H9 (cell line): ENCODE results near the gene ADGRG7. TPM values are rescaled to one million over a fixed set of nuclear protein-coding genes. Genes with fewer than 3 reads are reported as not detected.

Source experiments
- DNase-seq: peaks from one replicate; pipeline ENCODE4 v3.0.0-alpha.2; 2017
- H2AFZ ChIP-seq: one replicate; pipeline ENCODE4 v1.6.1; 2013; ENCODE audit warnings: mild to moderate bottlenecking, low read length, control low read depth, moderate library complexity
- H2AK5ac ChIP-seq: 2 replicates; pipeline ENCODE4 v1.6.1; 2013; ENCODE audit warnings: low read length, control low read depth, mixed read lengths; ENCODE audit not compliant: insufficient read length
- H2BK120ac ChIP-seq: one replicate; pipeline ENCODE4 v1.6.1; 2013; ENCODE audit warnings: low read depth, mild to moderate bottlenecking, low read length, control low read depth, inconsistent platforms; ENCODE audit not compliant: poor library complexity, severe bottlenecking
- H2BK12ac ChIP-seq: 2 replicates; pipeline ENCODE4 v1.6.1; 2013; ENCODE audit warnings: low read length, control low read depth, mixed read lengths, low read depth; ENCODE audit not compliant: insufficient read length
- H2BK15ac ChIP-seq: 2 replicates; pipeline ENCODE4 v1.6.1; 2013; ENCODE audit warnings: low read depth, low read length, control low read depth
- H2BK20ac ChIP-seq: one replicate; pipeline ENCODE4 v1.6.1; 2013; ENCODE audit warnings: low read depth, mild to moderate bottlenecking, low read length, control low read depth, inconsistent platforms; ENCODE audit not compliant: poor library complexity, severe bottlenecking
- H2BK5ac ChIP-seq: 2 replicates; pipeline ENCODE4 v1.6.1; 2013; ENCODE audit warnings: low read length, control low read depth, mixed read lengths; ENCODE audit not compliant: insufficient read length
- H3K14ac ChIP-seq: 2 replicates; pipeline ENCODE4 v1.6.1; 2013; ENCODE audit warnings: low read length, control low read depth; ENCODE audit not compliant: insufficient read depth
- H3K18ac ChIP-seq: 2 replicates; pipeline ENCODE4 v1.6.1; 2013; ENCODE audit warnings: low read depth, mild to moderate bottlenecking, mixed read lengths, low read length, control low read depth; ENCODE audit not compliant: insufficient read length
- H3K23ac ChIP-seq: 2 replicates; pipeline ENCODE4 v1.6.1; 2013; ENCODE audit warnings: low read length, control low read depth, mixed read lengths, low read depth; ENCODE audit not compliant: insufficient read length
- H3K23me2 ChIP-seq: 2 replicates; pipeline ENCODE4 v1.6.1; 2013; ENCODE audit warnings: low read depth, mild to moderate bottlenecking, mixed read lengths, low read length, control low read depth; ENCODE audit not compliant: insufficient read length, poor library complexity, severe bottlenecking
- H3K27ac ChIP-seq: 2 replicates; pipeline ENCODE4 v1.5.1; 2013; ENCODE audit warnings: low read length, control low read depth, mixed read lengths, low read depth; ENCODE audit not compliant: insufficient read length
- H3K27me3 ChIP-seq: 2 replicates; pipeline ENCODE4 v1.6.1; 2013; ENCODE audit warnings: low read length, control low read depth, inconsistent platforms; ENCODE audit not compliant: insufficient read depth
- H3K4ac ChIP-seq: 2 replicates; pipeline ENCODE4 v1.6.1; 2013; ENCODE audit warnings: low read depth, mild to moderate bottlenecking, control low read depth, inconsistent platforms, low read length, moderate library complexity
- H3K4me1 ChIP-seq: 2 replicates; pipeline ENCODE4 v1.6.1; 2013; ENCODE audit warnings: low read length, control low read depth, inconsistent platforms; ENCODE audit not compliant: insufficient read depth
- H3K4me2 ChIP-seq: 2 replicates; pipeline ENCODE4 v1.6.1; 2013; ENCODE audit warnings: low read length, control low read depth, mixed read lengths; ENCODE audit not compliant: insufficient read length, insufficient read depth
- H3K56ac ChIP-seq: 2 replicates; pipeline ENCODE4 v1.6.1; 2013; ENCODE audit warnings: low read depth, mild to moderate bottlenecking, mixed read lengths, low read length, control low read depth; ENCODE audit not compliant: insufficient read length
- H3K79me1 ChIP-seq: 2 replicates; pipeline ENCODE4 v1.6.1; 2013; ENCODE audit warnings: low read depth, mild to moderate bottlenecking, moderate library complexity, low read length, control low read depth, inconsistent platforms; ENCODE audit not compliant: insufficient read depth, poor library complexity, severe bottlenecking
- H3K79me2 ChIP-seq: 2 replicates; pipeline ENCODE4 v1.6.1; 2013; ENCODE audit warnings: low read length, control low read depth, inconsistent platforms; ENCODE audit not compliant: insufficient read depth
- H3K9ac ChIP-seq: 2 replicates; pipeline ENCODE4 v1.6.1; 2013; ENCODE audit warnings: low read length, control low read depth, mixed read lengths; ENCODE audit not compliant: insufficient read length; ENCODE audit errors: extremely low read depth
- H3K9me3 ChIP-seq: one replicate; pipeline ENCODE4 v1.6.1; 2013; ENCODE audit warnings: low read depth, low read length, inconsistent platforms; ENCODE audit not compliant: control insufficient read depth
- H3T11ph ChIP-seq: one replicate; pipeline ENCODE4 v1.6.1; 2013; ENCODE audit warnings: mild to moderate bottlenecking, low read length, control low read depth, inconsistent platforms
- H4K20me1 ChIP-seq: one replicate; pipeline ENCODE4 v1.6.1; 2013; ENCODE audit not compliant: control insufficient read depth, insufficient read length, insufficient read depth
- H4K5ac ChIP-seq: 2 replicates; pipeline ENCODE4 v1.6.1; 2013; ENCODE audit warnings: low read depth, mild to moderate bottlenecking, mixed read lengths, low read length, control low read depth; ENCODE audit not compliant: insufficient read length
- H4K8ac ChIP-seq: replicated peaks from 2 replicates; pipeline ENCODE4 v1.6.1; 2013; ENCODE audit warnings: low read length, control low read depth, mixed read lengths, low read depth; ENCODE audit not compliant: insufficient read length
- H4K91ac ChIP-seq: 2 replicates; pipeline ENCODE4 v1.6.1; 2013; ENCODE audit warnings: low read depth, mild to moderate bottlenecking, moderate library complexity, mixed read lengths, low read length, control low read depth; ENCODE audit not compliant: insufficient read length
- H3K27ac Mint-ChIP-seq, 3 experiments: 2 replicates in 2 of 3; 3 replicates in 1 of 3; pipeline ENCODE4 v1.8.0; 2020 to 2021; ENCODE audit warnings: mixed read lengths in 3 of 3, mild to moderate bottlenecking in 1 of 3, moderate library complexity in 1 of 3
- H3K27me3 Mint-ChIP-seq: 2 replicates; pipeline ENCODE4 v1.8.0; 2021; ENCODE audit warnings: low read depth, mild to moderate bottlenecking, moderate library complexity, mixed read lengths
- H3K36me3 Mint-ChIP-seq, 3 experiments: 2 replicates in 2 of 3; 3 replicates in 1 of 3; pipeline ENCODE4 v1.8.0; 2020 to 2021; ENCODE audit warnings: low read depth in 3 of 3, mixed read lengths in 3 of 3; ENCODE audit not compliant: insufficient read depth in 1 of 3
- H3K4me1 Mint-ChIP-seq, 2 experiments: 2 replicates each; pipeline ENCODE4 v1.8.0; 2020; ENCODE audit warnings: mixed read lengths in 2 of 2
- H3K4me3 Mint-ChIP-seq, 2 experiments: 2 replicates in 1 of 2; 3 replicates in 1 of 2; pipeline ENCODE4 v1.8.0; 2020 to 2021; ENCODE audit warnings: mild to moderate bottlenecking in 2 of 2, mixed read lengths in 2 of 2, moderate library complexity in 1 of 2
- H3K9me3 Mint-ChIP-seq, 2 experiments: 2 replicates in 1 of 2; 3 replicates in 1 of 2; pipeline ENCODE4 v1.8.0; 2020; ENCODE audit warnings: mild to moderate bottlenecking in 2 of 2, mixed read lengths in 2 of 2, moderate library complexity in 1 of 2
- WGBS: extraction: QIAGEN DNeasy Blood & Tissue Kit; methylation state at CpG from one replicate; pipeline ENCODE4 v1.1.7; 2013; ENCODE audit warnings: missing lambda C conversion rate, low lambda C conversion rate, mixed read lengths; ENCODE audit not compliant: insufficient read length; ENCODE audit errors: extremely low coverage; 5-methylcytosine and 5-hydroxymethylcytosine counted together
- total RNA-seq: library from RNA; stranded (reverse); gene quantifications from 2 replicates; pipeline ENCODE4 v1.2.1, GENCODE V29; 2021
- TF ChIP-seq, protein P1 (sequence below): fragments of 200-600 bp; sonication (generic); conservative IDR thresholded peaks from 3 replicates; pipeline ENCODE4 v1.8.0; 2021; ENCODE audit warnings: antibody characterized with exemption, mild to moderate bottlenecking

Gene ADGRG7
- total RNA-seq, 1 experiment from 2014 or later: not detected

DNA sequence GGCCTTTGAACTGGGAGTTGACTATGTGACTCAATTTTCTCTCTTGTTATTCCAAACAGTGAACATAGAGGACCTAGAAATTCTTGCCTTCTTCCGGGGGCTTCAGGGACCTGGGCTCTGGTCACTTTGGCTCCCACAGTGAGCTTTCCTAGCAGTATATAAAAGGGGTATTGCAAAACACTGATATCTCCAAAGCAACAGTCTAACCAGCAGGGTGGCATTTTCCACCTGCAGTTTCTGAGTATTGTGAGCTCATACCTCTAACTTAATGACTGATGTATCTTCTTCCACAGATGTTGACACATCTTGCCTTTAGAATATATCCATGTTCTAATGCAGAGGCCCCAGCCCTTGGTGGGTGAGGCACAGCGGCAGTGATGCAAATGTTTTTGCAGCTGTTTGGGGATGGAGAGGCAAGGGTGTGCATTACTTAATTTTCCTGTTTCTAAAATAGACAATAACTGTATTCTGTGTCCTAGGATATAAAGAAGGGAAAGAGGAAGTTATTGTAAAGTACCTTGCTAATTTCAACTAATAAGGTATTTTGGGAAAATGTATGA, 45.7 kb upstream of the ADGRG7 start:
- Histone ChIP-seq H4K5ac (no peak overlapping the region), H2BK12ac (no peak overlapping the region), H4K91ac (no peak overlapping the region), H3K4me2 (no peak overlapping the region), H3K4ac (no peak overlapping the region), H2BK20ac (no peak overlapping the region), H3K27ac (no peak overlapping the region), H4K8ac (no peak overlapping the region), H2BK5ac (no peak overlapping the region), H3K23me2 (no peaks in the 10 kb centered on the region), H2AK5ac (no peak overlapping the region), H3K14ac (no peak overlapping the region), H3K27me3 (no peaks in the 10 kb centered on the region), H3K18ac (no peak overlapping the region), H2AFZ (no peak overlapping the region), H2BK15ac (no peak overlapping the region), H3K9me3 (no peaks in the 10 kb centered on the region), H3T11ph (no peak overlapping the region), H4K20me1 (no peaks in the 10 kb centered on the region), H3K4me1 (peaks cover 4% of the 10 kb centered on the region; the same call in 1 of the 2 replicates), H3K79me1 (no peaks in the 10 kb centered on the region), H3K23ac (no peak overlapping the region), H3K56ac (no peak overlapping the region), H2BK120ac (peak overlapping the region; percentile 36), H3K79me2 (no peaks in the 10 kb centered on the region), H3K9ac (no peak overlapping the region)
- Mint-ChIP-seq H3K4me1 (peaks cover 26% of the 10 kb centered on the region in 2 experiments), H3K36me3 (no peaks in the 10 kb centered on the region), H3K4me3 (no peak overlapping the region), H3K9me3 (no peaks in the 10 kb centered on the region), H3K27ac (peak overlapping the region in 2 of 3 experiments; percentile 35 to 85; a peak in 2 of 7 replicates), H3K27me3 (no peaks in the 10 kb centered on the region)
- DNase-seq: no peak
- TF ChIP-seq, protein P1, sequence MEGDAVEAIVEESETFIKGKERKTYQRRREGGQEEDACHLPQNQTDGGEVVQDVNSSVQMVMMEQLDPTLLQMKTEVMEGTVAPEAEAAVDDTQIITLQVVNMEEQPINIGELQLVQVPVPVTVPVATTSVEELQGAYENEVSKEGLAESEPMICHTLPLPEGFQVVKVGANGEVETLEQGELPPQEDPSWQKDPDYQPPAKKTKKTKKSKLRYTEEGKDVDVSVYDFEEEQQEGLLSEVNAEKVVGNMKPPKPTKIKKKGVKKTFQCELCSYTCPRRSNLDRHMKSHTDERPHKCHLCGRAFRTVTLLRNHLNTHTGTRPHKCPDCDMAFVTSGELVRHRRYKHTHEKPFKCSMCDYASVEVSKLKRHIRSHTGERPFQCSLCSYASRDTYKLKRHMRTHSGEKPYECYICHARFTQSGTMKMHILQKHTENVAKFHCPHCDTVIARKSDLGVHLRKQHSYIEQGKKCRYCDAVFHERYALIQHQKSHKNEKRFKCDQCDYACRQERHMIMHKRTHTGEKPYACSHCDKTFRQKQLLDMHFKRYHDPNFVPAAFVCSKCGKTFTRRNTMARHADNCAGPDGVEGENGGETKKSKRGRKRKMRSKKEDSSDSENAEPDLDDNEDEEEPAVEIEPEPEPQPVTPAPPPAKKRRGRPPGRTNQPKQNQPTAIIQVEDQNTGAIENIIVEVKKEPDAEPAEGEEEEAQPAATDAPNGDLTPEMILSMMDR: no peak
- no CpG with 5 or more reads among the region's 2 CpGs for WGBS
